Measurements from ENCODE around the gene ANKS6. TPM values are rescaled to one million over a fixed set of nuclear protein-coding genes. Genes with fewer than 3 reads are reported as not detected.

ANKS6 gene
- total and polyA plus RNA-seq, 2 of the 8 experiments (the other 6 are each of a cell fraction or from before 2014, with no cell fraction given): 34.1 to 56.3 TPM

DNA sequence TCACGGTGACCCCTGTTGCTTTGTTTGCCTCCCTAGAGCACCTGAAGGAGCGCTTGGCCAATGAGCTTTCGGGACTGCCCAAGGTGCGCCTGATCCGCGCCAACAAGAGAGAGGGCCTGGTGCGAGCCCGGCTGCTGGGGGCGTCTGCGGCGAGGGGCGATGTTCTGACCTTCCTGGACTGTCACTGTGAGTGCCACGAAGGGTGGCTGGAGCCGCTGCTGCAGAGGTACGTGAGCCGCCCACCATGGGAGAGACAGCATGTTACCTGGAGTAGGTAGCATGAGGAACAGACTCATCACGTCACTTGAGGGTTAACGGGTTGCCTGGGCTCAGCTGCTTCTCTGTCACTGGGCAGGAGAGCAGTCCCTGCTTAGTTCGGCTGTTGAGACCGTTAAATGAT, 30.4 kb upstream of the ANKS6 start (continued):
- TF ChIP-seq, protein P1, sequence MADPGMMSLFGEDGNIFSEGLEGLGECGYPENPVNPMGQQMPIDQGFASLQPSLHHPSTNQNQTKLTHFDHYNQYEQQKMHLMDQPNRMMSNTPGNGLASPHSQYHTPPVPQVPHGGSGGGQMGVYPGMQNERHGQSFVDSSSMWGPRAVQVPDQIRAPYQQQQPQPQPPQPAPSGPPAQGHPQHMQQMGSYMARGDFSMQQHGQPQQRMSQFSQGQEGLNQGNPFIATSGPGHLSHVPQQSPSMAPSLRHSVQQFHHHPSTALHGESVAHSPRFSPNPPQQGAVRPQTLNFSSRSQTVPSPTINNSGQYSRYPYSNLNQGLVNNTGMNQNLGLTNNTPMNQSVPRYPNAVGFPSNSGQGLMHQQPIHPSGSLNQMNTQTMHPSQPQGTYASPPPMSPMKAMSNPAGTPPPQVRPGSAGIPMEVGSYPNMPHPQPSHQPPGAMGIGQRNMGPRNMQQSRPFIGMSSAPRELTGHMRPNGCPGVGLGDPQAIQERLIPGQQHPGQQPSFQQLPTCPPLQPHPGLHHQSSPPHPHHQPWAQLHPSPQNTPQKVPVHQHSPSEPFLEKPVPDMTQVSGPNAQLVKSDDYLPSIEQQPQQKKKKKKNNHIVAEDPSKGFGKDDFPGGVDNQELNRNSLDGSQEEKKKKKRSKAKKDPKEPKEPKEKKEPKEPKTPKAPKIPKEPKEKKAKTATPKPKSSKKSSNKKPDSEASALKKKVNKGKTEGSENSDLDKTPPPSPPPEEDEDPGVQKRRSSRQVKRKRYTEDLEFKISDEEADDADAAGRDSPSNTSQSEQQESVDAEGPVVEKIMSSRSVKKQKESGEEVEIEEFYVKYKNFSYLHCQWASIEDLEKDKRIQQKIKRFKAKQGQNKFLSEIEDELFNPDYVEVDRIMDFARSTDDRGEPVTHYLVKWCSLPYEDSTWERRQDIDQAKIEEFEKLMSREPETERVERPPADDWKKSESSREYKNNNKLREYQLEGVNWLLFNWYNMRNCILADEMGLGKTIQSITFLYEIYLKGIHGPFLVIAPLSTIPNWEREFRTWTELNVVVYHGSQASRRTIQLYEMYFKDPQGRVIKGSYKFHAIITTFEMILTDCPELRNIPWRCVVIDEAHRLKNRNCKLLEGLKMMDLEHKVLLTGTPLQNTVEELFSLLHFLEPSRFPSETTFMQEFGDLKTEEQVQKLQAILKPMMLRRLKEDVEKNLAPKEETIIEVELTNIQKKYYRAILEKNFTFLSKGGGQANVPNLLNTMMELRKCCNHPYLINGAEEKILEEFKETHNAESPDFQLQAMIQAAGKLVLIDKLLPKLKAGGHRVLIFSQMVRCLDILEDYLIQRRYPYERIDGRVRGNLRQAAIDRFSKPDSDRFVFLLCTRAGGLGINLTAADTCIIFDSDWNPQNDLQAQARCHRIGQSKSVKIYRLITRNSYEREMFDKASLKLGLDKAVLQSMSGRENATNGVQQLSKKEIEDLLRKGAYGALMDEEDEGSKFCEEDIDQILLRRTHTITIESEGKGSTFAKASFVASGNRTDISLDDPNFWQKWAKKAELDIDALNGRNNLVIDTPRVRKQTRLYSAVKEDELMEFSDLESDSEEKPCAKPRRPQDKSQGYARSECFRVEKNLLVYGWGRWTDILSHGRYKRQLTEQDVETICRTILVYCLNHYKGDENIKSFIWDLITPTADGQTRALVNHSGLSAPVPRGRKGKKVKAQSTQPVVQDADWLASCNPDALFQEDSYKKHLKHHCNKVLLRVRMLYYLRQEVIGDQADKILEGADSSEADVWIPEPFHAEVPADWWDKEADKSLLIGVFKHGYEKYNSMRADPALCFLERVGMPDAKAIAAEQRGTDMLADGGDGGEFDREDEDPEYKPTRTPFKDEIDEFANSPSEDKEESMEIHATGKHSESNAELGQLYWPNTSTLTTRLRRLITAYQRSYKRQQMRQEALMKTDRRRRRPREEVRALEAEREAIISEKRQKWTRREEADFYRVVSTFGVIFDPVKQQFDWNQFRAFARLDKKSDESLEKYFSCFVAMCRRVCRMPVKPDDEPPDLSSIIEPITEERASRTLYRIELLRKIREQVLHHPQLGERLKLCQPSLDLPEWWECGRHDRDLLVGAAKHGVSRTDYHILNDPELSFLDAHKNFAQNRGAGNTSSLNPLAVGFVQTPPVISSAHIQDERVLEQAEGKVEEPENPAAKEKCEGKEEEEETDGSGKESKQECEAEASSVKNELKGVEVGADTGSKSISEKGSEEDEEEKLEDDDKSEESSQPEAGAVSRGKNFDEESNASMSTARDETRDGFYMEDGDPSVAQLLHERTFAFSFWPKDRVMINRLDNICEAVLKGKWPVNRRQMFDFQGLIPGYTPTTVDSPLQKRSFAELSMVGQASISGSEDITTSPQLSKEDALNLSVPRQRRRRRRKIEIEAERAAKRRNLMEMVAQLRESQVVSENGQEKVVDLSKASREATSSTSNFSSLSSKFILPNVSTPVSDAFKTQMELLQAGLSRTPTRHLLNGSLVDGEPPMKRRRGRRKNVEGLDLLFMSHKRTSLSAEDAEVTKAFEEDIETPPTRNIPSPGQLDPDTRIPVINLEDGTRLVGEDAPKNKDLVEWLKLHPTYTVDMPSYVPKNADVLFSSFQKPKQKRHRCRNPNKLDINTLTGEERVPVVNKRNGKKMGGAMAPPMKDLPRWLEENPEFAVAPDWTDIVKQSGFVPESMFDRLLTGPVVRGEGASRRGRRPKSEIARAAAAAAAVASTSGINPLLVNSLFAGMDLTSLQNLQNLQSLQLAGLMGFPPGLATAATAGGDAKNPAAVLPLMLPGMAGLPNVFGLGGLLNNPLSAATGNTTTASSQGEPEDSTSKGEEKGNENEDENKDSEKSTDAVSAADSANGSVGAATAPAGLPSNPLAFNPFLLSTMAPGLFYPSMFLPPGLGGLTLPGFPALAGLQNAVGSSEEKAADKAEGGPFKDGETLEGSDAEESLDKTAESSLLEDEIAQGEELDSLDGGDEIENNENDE (IDR thresholded peaks at IDR 0.05; ENCODE audit: insufficient replicate concordance, low read length): no peak
- TF ChIP-seq TAF7 (optimal IDR thresholded peaks at IDR 0.05; ENCODE audit: borderline replicate concordance, low read depth, low read length): no peak
- no peak for TF ChIP-seq HDAC2 (IDR thresholded peaks at IDR 0.05; ENCODE audit: borderline replicate concordance in 1 of 2, low read depth in 2 of 2, low read length in 2 of 2)
- TF ChIP-seq JUN (IDR thresholded peaks at IDR 0.05; ENCODE audit: low read depth, low read length): no peak
- TF ChIP-seq, protein P2, sequence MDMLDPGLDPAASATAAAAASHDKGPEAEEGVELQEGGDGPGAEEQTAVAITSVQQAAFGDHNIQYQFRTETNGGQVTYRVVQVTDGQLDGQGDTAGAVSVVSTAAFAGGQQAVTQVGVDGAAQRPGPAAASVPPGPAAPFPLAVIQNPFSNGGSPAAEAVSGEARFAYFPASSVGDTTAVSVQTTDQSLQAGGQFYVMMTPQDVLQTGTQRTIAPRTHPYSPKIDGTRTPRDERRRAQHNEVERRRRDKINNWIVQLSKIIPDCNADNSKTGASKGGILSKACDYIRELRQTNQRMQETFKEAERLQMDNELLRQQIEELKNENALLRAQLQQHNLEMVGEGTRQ (IDR thresholded peaks at IDR 0.05; ENCODE audit: low read length): no peak
- TF ChIP-seq, protein P3, sequence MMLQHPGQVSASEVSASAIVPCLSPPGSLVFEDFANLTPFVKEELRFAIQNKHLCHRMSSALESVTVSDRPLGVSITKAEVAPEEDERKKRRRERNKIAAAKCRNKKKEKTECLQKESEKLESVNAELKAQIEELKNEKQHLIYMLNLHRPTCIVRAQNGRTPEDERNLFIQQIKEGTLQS (IDR thresholded peaks at IDR 0.05; ENCODE audit: insufficient read depth, low read depth, low read length): no peak
- TF ChIP-seq SIRT6 (IDR thresholded peaks at IDR 0.05; ENCODE audit: low read length): no peak
- TF ChIP-seq PHF8 (conservative IDR thresholded peaks at IDR 0.05; ENCODE audit: low read depth, low read length): no peak
- TF ChIP-seq SAP30 (IDR thresholded peaks at IDR 0.05; ENCODE audit: insufficient read depth, insufficient replicate concordance, low read length): no peak

Measured in H1 (cell line).